Ovary (tissue), 3 donors: ENCODE measurements around the gene DGUOK.

ENCODE experiments used
- CTCF ChIP-seq, 3 donors: fragments of 450-650 bp in 2 of 3; fragments of 200-600 bp in 1 of 3; IDR thresholded peaks; one replicate each; pipeline versions ENCODE4 v1.5.1 to v1.8.0; 2016 to 2022; ENCODE audit warnings: antibody characterized with exemption in 3 of 3, mild to moderate bottlenecking in 1 of 3
- POLR2A ChIP-seq: fragments of 450-650 bp; IDR thresholded peaks from one replicate; pipeline ENCODE4 v1.6.1; 2017; ENCODE audit warnings: antibody characterized with exemption, mild to moderate bottlenecking, moderate library complexity
- donor health status: DM: no; HTN: no; CAD: no.

GRCh38 chr2:73931531-73932500 lies 5.1 kb downstream of the DGUOK start:
- TF ChIP-seq CTCF (IDR thresholded peaks at IDR 0.05) (no peak), POLR2A (no peak)
